D721Med (cell line): ENCODE data around the gene OR10G2.
"Not testable (repeated sequence)": the region's sequence is repeated elsewhere in the genome, so short reads cannot be mapped to it uniquely, and the experiment has no call there.

Experiments used
- DNase-seq: peaks from one replicate; pipeline ENCODE4 v3.0.0; 2011; ENCODE audit warnings: low spot score; ENCODE audit not compliant: insufficient read length
- FAIRE-seq: peaks from 2 replicates; lab custom pipeline; 2011; peaks lifted over from hg19 to GRCh38; lab: Jason Lieb, UNC
- CTCF ChIP-seq: IDR thresholded peaks from 2 replicates; pipeline ENCODE4 v1.5.1; 2012; ENCODE audit warnings: mild to moderate bottlenecking, control low read depth; ENCODE audit not compliant: insufficient read depth; ENCODE audit errors: missing control alignments

OR10G2 gene

GRCh38 chr14:21642683-21643082 is 7.9 kb upstream of the OR10G2 start:
- DNase-seq: no peak
- FAIRE-seq: no peak
- no peak for TF ChIP-seq CTCF

- DNase-seq (no peak), FAIRE-seq (no peak)
- no peak for TF ChIP-seq CTCF
Observed at GRCh38 chr14:21631084-21631483, 3.7 kb downstream of the OR10G2 start.

- FAIRE-seq: not testable (repeated sequence)
Observed at GRCh38 chr14:21630503-21630902, 4.2 kb downstream of the OR10G2 start.

GRCh38 chr14:21626491-21627230 is 8.1 kb downstream of the OR10G2 start:
- FAIRE-seq (no peak), DNase-seq (no peak)
- no peak for TF ChIP-seq CTCF

More at GRCh38 chr14:21630503-21630902, 4.2 kb downstream of the OR10G2 start:
- not testable (repeated sequence) for DNase-seq

GRCh38 chr14:21617614-21618013 is 17.1 kb downstream of the OR10G2 start:
- TF ChIP-seq CTCF: no peak
- no peak for DNase-seq
- no peak for FAIRE-seq

- DNase-seq (no peak), FAIRE-seq (no peak)
- TF ChIP-seq CTCF: no peak
Observed at GRCh38 chr14:21614240-21614639, 20.5 kb downstream of the OR10G2 start.

- no peak for FAIRE-seq
- no peak for DNase-seq
- no peak for TF ChIP-seq CTCF
Observed at GRCh38 chr14:21612324-21612723, 22.4 kb downstream of the OR10G2 start.

GRCh38 chr14:21602181-21602580 is 32.6 kb downstream of the OR10G2 start:
- DNase-seq, FAIRE-seq: not testable (repeated sequence)
